ENCODE measurements around the gene DSCAM. TPM values are rescaled to one million over a fixed set of nuclear protein-coding genes. Genes with fewer than 3 reads are reported as not detected.

The DSCAM gene
- total RNA-seq, 2 donors from 2014 or later: 18.5 to 25.5 TPM

- 96 to 100% methylated on average over 1 of the region's 1 CpG for WGBS, 2 experiments (ENCODE audit: insufficient coverage in 1 of 2, insufficient read length in 1 of 2)
- Histone ChIP-seq H3K4me1 (ENCODE audit: control insufficient read depth, insufficient read depth, low read length) (no peaks in the 10 kb centered on the region), H3K9me3 (ENCODE audit: control insufficient read depth, low read length) (peaks cover 21% of the 10 kb centered on the region), H3K27me3 (ENCODE audit: control insufficient read depth, insufficient read depth, low read length, poor library complexity, severe bottlenecking) (no peaks in the 10 kb centered on the region), H3K9ac (ENCODE audit: extremely low read depth, low read length, poor library complexity, severe bottlenecking) (no peak overlapping the region), H3K36me3 (ENCODE audit: control insufficient read depth, insufficient read depth, low read length) (peaks cover 78% of the 10 kb centered on the region), H3K4me3 (ENCODE audit: low read length) (no peak overlapping the region), H3K27ac (ENCODE audit: low read depth, low read length) (no peak overlapping the region)
- H3K4me1 Mint-ChIP-seq: peaks cover 9% of the 10 kb centered on the region
- H3K27me3 Mint-ChIP-seq (ENCODE audit: insufficient read depth): no peaks in the 10 kb centered on the region
- no peak overlapping the region for H3K27ac Mint-ChIP-seq
- H3K9me3 Mint-ChIP-seq: peaks cover 28% of the 10 kb centered on the region
- H3K36me3 Mint-ChIP-seq (ENCODE audit: low read depth): peaks cover 58% of the 10 kb centered on the region
- H3K4me3 Mint-ChIP-seq: no peak overlapping the region
- DNase-seq: no peak
- TF ChIP-seq, protein P1, sequence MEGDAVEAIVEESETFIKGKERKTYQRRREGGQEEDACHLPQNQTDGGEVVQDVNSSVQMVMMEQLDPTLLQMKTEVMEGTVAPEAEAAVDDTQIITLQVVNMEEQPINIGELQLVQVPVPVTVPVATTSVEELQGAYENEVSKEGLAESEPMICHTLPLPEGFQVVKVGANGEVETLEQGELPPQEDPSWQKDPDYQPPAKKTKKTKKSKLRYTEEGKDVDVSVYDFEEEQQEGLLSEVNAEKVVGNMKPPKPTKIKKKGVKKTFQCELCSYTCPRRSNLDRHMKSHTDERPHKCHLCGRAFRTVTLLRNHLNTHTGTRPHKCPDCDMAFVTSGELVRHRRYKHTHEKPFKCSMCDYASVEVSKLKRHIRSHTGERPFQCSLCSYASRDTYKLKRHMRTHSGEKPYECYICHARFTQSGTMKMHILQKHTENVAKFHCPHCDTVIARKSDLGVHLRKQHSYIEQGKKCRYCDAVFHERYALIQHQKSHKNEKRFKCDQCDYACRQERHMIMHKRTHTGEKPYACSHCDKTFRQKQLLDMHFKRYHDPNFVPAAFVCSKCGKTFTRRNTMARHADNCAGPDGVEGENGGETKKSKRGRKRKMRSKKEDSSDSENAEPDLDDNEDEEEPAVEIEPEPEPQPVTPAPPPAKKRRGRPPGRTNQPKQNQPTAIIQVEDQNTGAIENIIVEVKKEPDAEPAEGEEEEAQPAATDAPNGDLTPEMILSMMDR (conservative IDR thresholded peaks at IDR 0.05): no peak
Measured at GRCh38 chr21:40489001-40489400, 358.0 kb downstream of the DSCAM start.

DNA sequence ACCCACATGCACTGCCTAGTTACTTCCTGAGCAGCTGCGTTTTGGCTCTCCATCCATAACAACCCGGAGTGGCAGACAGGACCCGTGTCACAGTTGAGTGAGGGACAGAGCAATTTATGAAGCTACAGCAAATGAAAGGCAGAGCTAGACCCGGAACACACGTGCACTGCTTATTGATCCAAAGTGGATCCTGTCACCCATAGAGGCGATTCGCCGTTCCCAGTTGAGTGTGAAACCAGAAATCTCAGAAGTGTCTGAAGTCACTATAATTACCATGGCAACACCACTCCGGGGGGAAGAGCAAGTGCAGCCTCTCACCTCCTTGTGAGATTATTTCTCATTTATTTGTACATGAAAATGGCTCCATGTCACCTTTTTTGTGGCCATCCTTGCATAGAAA is 365.2 kb downstream of the DSCAM start:
- Mint-ChIP-seq H3K27me3 (ENCODE audit: insufficient read depth) (no peaks in the 10 kb centered on the region), H3K9me3 (peaks cover 16% of the 10 kb centered on the region), H3K4me3 (no peak overlapping the region), H3K4me1 (peaks cover 6% of the 10 kb centered on the region), H3K36me3 (ENCODE audit: low read depth) (peaks cover 53% of the 10 kb centered on the region), H3K27ac (no peak overlapping the region)
- peaks cover 75% of the 10 kb centered on the region for H3K36me3 ChIP-seq (ENCODE audit: control insufficient read depth, insufficient read depth, low read length)
- peaks cover 17% of the 10 kb centered on the region for H3K9me3 ChIP-seq (ENCODE audit: control insufficient read depth, low read length)
- no peak overlapping the region for H3K27ac ChIP-seq (ENCODE audit: low read depth, low read length)
- no peak for DNase-seq
- no peak overlapping the region for H3K9ac ChIP-seq (ENCODE audit: extremely low read depth, low read length, poor library complexity, severe bottlenecking)
- H3K4me3 ChIP-seq (ENCODE audit: low read length): no peak overlapping the region
- WGBS, 2 experiments (ENCODE audit: insufficient coverage in 1 of 2, insufficient read length in 1 of 2): 94 to 96% methylated on average over 9 of the region's 9 CpGs
- TF ChIP-seq, protein P1 (conservative IDR thresholded peaks at IDR 0.05): no peak
- no peaks in the 10 kb centered on the region for H3K4me1 ChIP-seq (ENCODE audit: control insufficient read depth, insufficient read depth, low read length)
- no peaks in the 10 kb centered on the region for H3K27me3 ChIP-seq (ENCODE audit: control insufficient read depth, insufficient read depth, low read length, poor library complexity, severe bottlenecking)

- Mint-ChIP-seq H3K9me3 (peaks cover 6% of the 10 kb centered on the region), H3K4me3 (no peak overlapping the region), H3K36me3 (ENCODE audit: low read depth) (peaks cover 32% of the 10 kb centered on the region), H3K4me1 (peaks cover 10% of the 10 kb centered on the region), H3K27ac (no peak overlapping the region), H3K27me3 (ENCODE audit: insufficient read depth) (no peaks in the 10 kb centered on the region)
- peaks cover 54% of the 10 kb centered on the region for H3K36me3 ChIP-seq (ENCODE audit: control insufficient read depth, insufficient read depth, low read length)
- TF ChIP-seq, protein P1 (conservative IDR thresholded peaks at IDR 0.05): no peak
- WGBS, 2 experiments (ENCODE audit: insufficient coverage in 1 of 2, insufficient read length in 1 of 2): 95 to 98% methylated on average over 11 to 15 of the region's 15 CpGs
- DNase-seq: no peak
- no peak overlapping the region for H3K4me3 ChIP-seq (ENCODE audit: low read length)
- H3K9ac ChIP-seq (ENCODE audit: extremely low read depth, low read length, poor library complexity, severe bottlenecking): no peak overlapping the region
- H3K4me1 ChIP-seq (ENCODE audit: control insufficient read depth, insufficient read depth, low read length): no peaks in the 10 kb centered on the region
- H3K27ac ChIP-seq (ENCODE audit: low read depth, low read length): no peak overlapping the region
- H3K27me3 ChIP-seq (ENCODE audit: control insufficient read depth, insufficient read depth, low read length, poor library complexity, severe bottlenecking): no peaks in the 10 kb centered on the region
- peaks cover 6% of the 10 kb centered on the region for H3K9me3 ChIP-seq (ENCODE audit: control insufficient read depth, low read length)
Measured at GRCh38 chr21:40474513-40474912, 372.4 kb downstream of the DSCAM start.

Measured in endodermal cell (in vitro differentiated cells).